Body of pancreas (tissue), 4 donors: ENCODE results near the gene UTP14A. TPM values are rescaled to one million over a fixed set of nuclear protein-coding genes. Genes with fewer than 3 reads are reported as not detected.

ENCODE experiments used
- ATAC-seq: fragments of 150-250 bp; one replicate; pipeline ENCODE4 v1.9.1; 2016
- DNase-seq, 4 donors: peaks; one replicate each; pipeline ENCODE4 v3.0.0-alpha.2; 2019
- H3K27ac ChIP-seq, 4 donors: fragments of 200-600 bp; sonication (generic); 1 replicate in 3 of 4; 2 replicates in 1 of 4; pipeline versions ENCODE4 v1.5.1 to v1.6.1; 2016 to 2019; ENCODE audit warnings: mild to moderate bottlenecking in 1 of 4, mixed read lengths in 1 of 4, moderate library complexity in 1 of 4
- H3K27me3 ChIP-seq, 2 donors: fragments of 200-600 bp; sonication (generic); one replicate each; pipeline ENCODE4 v1.6.0; 2016; ENCODE audit warnings: mild to moderate bottlenecking in 1 of 2
- H3K36me3 ChIP-seq, 2 donors: fragments of 200-600 bp; sonication (generic); replicated peaks in 1 of 2; 2 replicates each; pipeline ENCODE4 v1.5.1; 2016; ENCODE audit warnings: low read depth in 2 of 2; ENCODE audit not compliant: insufficient read depth in 1 of 2
- H3K4me1 ChIP-seq: fragments of 200-600 bp; sonication (generic); one replicate; pipeline ENCODE4 v1.6.0; 2016
- H3K4me3 ChIP-seq, 2 donors: fragments of 200-600 bp; sonication (generic); 1 replicate in 1 of 2; 2 replicates in 1 of 2; pipeline ENCODE4 v1.5.1; 2016 to 2019
- H3K9me3 ChIP-seq, 3 donors: fragments of 200-600 bp; sonication (generic); 1 replicate in 2 of 3; 2 replicates in 1 of 3; pipeline ENCODE4 v1.5.1; 2016
- CTCF ChIP-seq, 7 experiments: fragments of 450-650 bp in 4 of 7; fragments of 200-600 bp in 3 of 7; sonication (generic) in 3 of 7; IDR thresholded peaks; one replicate each; pipeline ENCODE4 v1.5.1; 2016 to 2019; ENCODE audit warnings: antibody characterized with exemption in 7 of 7
- POLR2A ChIP-seq, 3 donors: fragments of 450-650 bp; IDR thresholded peaks; one replicate each; pipeline ENCODE4 v1.6.1; 2016; ENCODE audit warnings: antibody characterized with exemption in 3 of 3, mild to moderate bottlenecking in 2 of 3
- WGBS, 2 donors: methylation state at CpG; one replicate each; pipeline ENCODE4 v1.1.5; 2017; 5-methylcytosine and 5-hydroxymethylcytosine counted together
- intact Hi-C: fragments of 100-400 bp; cut with DNase I; formaldehyde crosslinking; loops from one replicate; pipeline ENCODE4 v1.15.1; 2023
- total RNA-seq, 2 donors: library from RNA; depleted of rRNA; stranded (reverse); fragments of >200 nt; gene quantifications; one replicate each; pipeline ENCODE4 v1.1.0, GENCODE V29; 2016

Gene UTP14A
- total RNA-seq, 2 donors from 2014 or later = 10.9 to 13.8 TPM

- peak overlapping the region in 3 of 4 donors; percentile 44 to 74 (median 55) for H3K27ac ChIP-seq
- 0 to 40% methylated on average over 1 to 25 of the region's 56 CpGs for WGBS, 2 donors
- H3K4me3 ChIP-seq = no peak overlapping the region
- H3K36me3 ChIP-seq = no peaks in the 10 kb centered on the region
- no peak for TF ChIP-seq CTCF (IDR thresholded peaks at IDR 0.05)
- peak; percentile 22 to 73 (median 71) for TF ChIP-seq POLR2A (IDR thresholded peaks at IDR 0.05)
- intact Hi-C loops = no loop called here
- H3K4me1 ChIP-seq = peaks cover 19% of the 10 kb centered on the region
- DNase-seq (peak; percentile 58 to 72 (median 70)), ATAC-seq (peak; percentile 80)
- H3K27me3 ChIP-seq = no peaks in the 10 kb centered on the region
- H3K9me3 ChIP-seq = no peaks in the 10 kb centered on the region
Observed at GRCh38 chrX:129957241-129958082, 51.5 kb downstream of the UTP14A start.

GRCh38 chrX:129958083-129958465 lies 52.1 kb downstream of the UTP14A start:
- H3K4me3 ChIP-seq = no peak overlapping the region
- no peak for DNase-seq
- 77 to 89% methylated on average over 3 to 7 of the region's 7 CpGs for WGBS, 2 donors
- no peaks in the 10 kb centered on the region for H3K9me3 ChIP-seq
- H3K4me1 ChIP-seq = peaks cover 15% of the 10 kb centered on the region
- no peaks in the 10 kb centered on the region for H3K36me3 ChIP-seq
- peak overlapping the region in 1 of 4 donors; percentile 74 for H3K27ac ChIP-seq
- intact Hi-C loops = no loop called here
- no peak for TF ChIP-seq CTCF (IDR thresholded peaks at IDR 0.05)
- TF ChIP-seq POLR2A (IDR thresholded peaks at IDR 0.05) = no peak
- H3K27me3 ChIP-seq = no peaks in the 10 kb centered on the region
- no peak for ATAC-seq

- intact Hi-C loops = no loop called here
- H3K36me3 ChIP-seq = no peaks in the 10 kb centered on the region
- TF ChIP-seq POLR2A (IDR thresholded peaks at IDR 0.05) (no peak), CTCF (IDR thresholded peaks at IDR 0.05) (no peak)
- DNase-seq (no peak), ATAC-seq (no peak)
- 0 to 51% methylated on average over 1 to 13 of the region's 13 CpGs for WGBS, 2 donors
- no peaks in the 10 kb centered on the region for H3K27me3 ChIP-seq
- no peak overlapping the region for H3K4me3 ChIP-seq
- no peaks in the 10 kb centered on the region for H3K9me3 ChIP-seq
- H3K4me1 ChIP-seq = peaks cover 14% of the 10 kb centered on the region
- no peak overlapping the region for H3K27ac ChIP-seq
Observed at GRCh38 chrX:129958814-129959492, 53.0 kb downstream of the UTP14A start.

- Histone ChIP-seq H3K27me3 (no peaks in the 10 kb centered on the region), H3K4me3 (no peak overlapping the region), H3K4me1 (peaks cover 14% of the 10 kb centered on the region), H3K9me3 (no peaks in the 10 kb centered on the region), H3K36me3 (no peaks in the 10 kb centered on the region), H3K27ac (no peak overlapping the region)
- 33 to 53% methylated on average over 4 of the region's 19 CpGs for WGBS, 2 donors
- intact Hi-C loops = no loop called here
- no peak for DNase-seq
- ATAC-seq = no peak
- TF ChIP-seq POLR2A (IDR thresholded peaks at IDR 0.05) (no peak), CTCF (IDR thresholded peaks at IDR 0.05) (no peak)
Observed at GRCh38 chrX:129959493-129959832, 53.5 kb downstream of the UTP14A start.
